HepG2 (cell line): Measurements from ENCODE around the gene SPAG7. TPM values are rescaled to one million over a fixed set of nuclear protein-coding genes. Genes with fewer than 3 reads are reported as not detected.

Source experiments
- ARHGAP35 ChIP-seq: sonication (generic); formaldehyde crosslinking; IDR thresholded peaks from 2 replicates; pipeline ENCODE4 v1.9.0; 2022; ENCODE audit warnings: mild to moderate bottlenecking, inconsistent platforms, moderate library complexity, missing genetic modification reagents, borderline replicate concordance
- JUND ChIP-seq: sonication (generic); formaldehyde crosslinking; IDR thresholded peaks from 2 replicates; pipeline ENCODE4 v1.8.0; 2022; ENCODE audit warnings: mild to moderate bottlenecking, missing genetic modification reagents
- KDM2A ChIP-seq: sonication (generic); formaldehyde crosslinking; IDR thresholded peaks from 2 replicates; pipeline ENCODE4 v1.4.0; 2020; ENCODE audit warnings: low read depth, missing genetic modification reagents, borderline replicate concordance
- KDM3A ChIP-seq: IDR thresholded peaks from 2 replicates; pipeline ENCODE4 v1.6.1; 2018; ENCODE audit warnings: low read depth, missing compliant biosample characterization
- KDM5B ChIP-seq: sonication (generic); formaldehyde crosslinking; IDR thresholded peaks from 2 replicates; pipeline ENCODE4 v1.4.0; 2020; ENCODE audit warnings: missing genetic modification reagents, mild to moderate bottlenecking, borderline replicate concordance
- MAX ChIP-seq: IDR thresholded peaks from 2 replicates; pipeline ENCODE4 v1.6.1; 2012; ENCODE audit warnings: inconsistent platforms
- MXD1 ChIP-seq: sonication (generic); formaldehyde crosslinking; IDR thresholded peaks from 2 replicates; pipeline ENCODE4 v1.4.0; 2020; ENCODE audit warnings: mild to moderate bottlenecking, missing genetic modification reagents
- NFKB2 ChIP-seq: sonication (generic); formaldehyde crosslinking; IDR thresholded peaks from 2 replicates; pipeline ENCODE4 v1.4.0; 2020; ENCODE audit warnings: missing genetic modification reagents, borderline replicate concordance
- PHB2 ChIP-seq: fragments of 450-650 bp; IDR thresholded peaks from 2 replicates; pipeline ENCODE4 v1.6.1; 2018; ENCODE audit not compliant: partially characterized antibody
- SRSF1 ChIP-seq: fragments of 200-400 bp; formaldehyde crosslinking; optimal IDR thresholded peaks from 2 replicates; pipeline ENCODE3; 2017; ENCODE audit warnings: mild to moderate bottlenecking, low read depth, low read length, moderate library complexity
- XRCC5 ChIP-seq: fragments of 200-400 bp; formaldehyde crosslinking; optimal IDR thresholded peaks from 2 replicates; pipeline ENCODE3; 2017; ENCODE audit warnings: mild to moderate bottlenecking, low read length
- ZGPAT ChIP-seq: IDR thresholded peaks from 2 replicates; pipeline ENCODE4 v1.6.1; 2016; ENCODE audit warnings: mild to moderate bottlenecking
- ZHX2 ChIP-seq, 2 experiments: sonication (generic) in 1 of 2; formaldehyde crosslinking in 1 of 2; IDR thresholded peaks; 2 replicates each; pipeline versions ENCODE4 v1.6.1 to v1.9.0; 2014 to 2022; ENCODE audit warnings: antibody characterized with exemption in 1 of 2, borderline replicate concordance in 1 of 2, inconsistent platforms in 1 of 2, low read depth in 1 of 2, missing genetic modification reagents in 1 of 2
- ZNF251 ChIP-seq: sonication (generic); formaldehyde crosslinking; IDR thresholded peaks from 2 replicates; pipeline ENCODE4 v1.9.0; 2021; ENCODE audit warnings: mild to moderate bottlenecking, missing genetic modification reagents
- ZNF333 ChIP-seq: sonication (generic); formaldehyde crosslinking; IDR thresholded peaks from 2 replicates; pipeline ENCODE4 v1.4.0; 2020; ENCODE audit warnings: mild to moderate bottlenecking, missing genetic modification reagents, borderline replicate concordance
- ZNF501 ChIP-seq: sonication (generic); formaldehyde crosslinking; IDR thresholded peaks from 2 replicates; pipeline ENCODE4 v1.5.1; 2020; ENCODE audit warnings: mild to moderate bottlenecking, moderate library complexity, missing genetic modification reagents
- ZNF547 ChIP-seq: sonication (generic); formaldehyde crosslinking; IDR thresholded peaks from 2 replicates; pipeline ENCODE4 v1.5.1; 2020; ENCODE audit warnings: mild to moderate bottlenecking, missing genetic modification reagents
- ZNF724P ChIP-seq: sonication (generic); formaldehyde crosslinking; IDR thresholded peaks from 2 replicates; pipeline ENCODE4 v1.8.0; 2022; ENCODE audit warnings: missing genetic modification reagents, borderline replicate concordance
- polyA plus RNA-seq, 8 experiments: library from polyadenylated mRNA; depleted of rRNA in 3 of 8; stranded (reverse) in 7 of 8; unstranded in 1 of 8; fragments of >200 nt; fragmentation: Illumina TruSeq in 4 of 8; extraction: Trizol in 4 of 8; gene quantifications; 2 replicates each; pipeline versions ENCODE4 v1.2.1 to v1.2.3, GENCODE V29; 2011 to 2016; ENCODE audit warnings: low read depth in 4 of 8, missing spikeins in 1 of 8, mixed read lengths in 1 of 8; ENCODE audit not compliant: insufficient read depth in 1 of 8
- total RNA-seq, 5 experiments: library from RNA; depleted of rRNA; stranded (reverse); fragments of >200 nt; fragmentation: Illumina TruSeq; extraction: Trizol; gene quantifications; 2 replicates each; pipeline ENCODE4 v1.2.3, GENCODE V29; 2016; ENCODE audit warnings: low read depth in 1 of 5

Gene SPAG7
- total and polyA plus RNA-seq, 2 of the 13 experiments (the other 11 are each of a cell fraction or from before 2014, with no cell fraction given), result 51.0 to 59.0 TPM

- TF ChIP-seq SRSF1 (peak; percentile 74), ZNF501 (CRISPR knock-in tag) (peak; percentile 81), PHB2 (no peak), ZNF251 (CRISPR knock-in tag) (no peak), ZGPAT (CRISPR knock-in tag) (peak; percentile 93), KDM3A (CRISPR knock-in tag) (no peak), MXD1 (CRISPR knock-in tag) (no peak), NFKB2 (CRISPR knock-in tag) (no peak), MAX (peak; percentile 83), ZNF724P (no peak), KDM5B (peak; percentile 60; the same call in 1 of the 2 replicates), ZHX2 (IDR thresholded peaks at IDR 0.05; ENCODE audit: low read depth) (peak; percentile 45; the same call in 1 of the 2 replicates), ZHX2 (CRISPR knock-in tag; IDR thresholded peaks at IDR 0.05; ENCODE audit: borderline replicate concordance) (no peak), ZNF333 (CRISPR knock-in tag) (no peak), ARHGAP35 (CRISPR knock-in tag) (no peak; the same call in 1 of the 2 replicates), ZNF547 (peak; percentile 93), JUND (CRISPR knock-in tag) (no peak), KDM2A (CRISPR knock-in tag) (peak; percentile 90), XRCC5 (peak; percentile 82)
These were observed 19.5 kb upstream of the SPAG7 start, which contains the start of gene CAMTA2 (continued) for GRCh38 chr17:4986951-4987766.
